ENCODE data around the gene MSTN.

- TF ChIP-seq EZH2 (IDR thresholded peaks at IDR 0.05; ENCODE audit: insufficient read depth, low read length) (no peak), CTCF (IDR thresholded peaks at IDR 0.05; ENCODE audit: insufficient read depth, low read depth, low read length) (no peak)
These were observed 19.1 kb downstream of the MSTN start for GRCh38 chr2:190043441-190043840.
